ENCODE results near the gene BTG2.
A peak's percentile ranks its signal among the peaks of the same experiment; 100 is the strongest.

BTG2 gene

GRCh38 chr1:203302456-203302855 is 2.9 kb upstream of the BTG2 start:
- TF ChIP-seq POLR2A (IDR thresholded peaks at IDR 0.05; ENCODE audit: low read depth, low read length), result no peak
- no peak for TF ChIP-seq TAF1 (IDR thresholded peaks at IDR 0.05; ENCODE audit: low read depth, low read length)
- no peak for TF ChIP-seq POLR2AphosphoS5 (IDR thresholded peaks at IDR 0.05; ENCODE audit: low read depth, low read length)
- TF ChIP-seq POU2F2 (IDR thresholded peaks at IDR 0.05; ENCODE audit: low read depth, low read length), result no peak
- no peak for TF ChIP-seq SPI1 (IDR thresholded peaks at IDR 0.05; ENCODE audit: low read depth, low read length)
- TF ChIP-seq PAX5 (IDR thresholded peaks at IDR 0.05; ENCODE audit: insufficient read depth, low read length, severe bottlenecking), result no peak
- no peak for DNase-seq (ENCODE audit: insufficient read length, low spot score)
- FAIRE-seq, result no peak

- TF ChIP-seq SPI1 (IDR thresholded peaks at IDR 0.05; ENCODE audit: low read depth, low read length) (no peak), TAF1 (IDR thresholded peaks at IDR 0.05; ENCODE audit: low read depth, low read length) (no peak), PAX5 (IDR thresholded peaks at IDR 0.05; ENCODE audit: insufficient read depth, low read length, severe bottlenecking) (no peak), POU2F2 (IDR thresholded peaks at IDR 0.05; ENCODE audit: low read depth, low read length) (no peak), POLR2A (IDR thresholded peaks at IDR 0.05; ENCODE audit: low read depth, low read length) (no peak), POLR2AphosphoS5 (IDR thresholded peaks at IDR 0.05; ENCODE audit: low read depth, low read length) (no peak)
- no peak for FAIRE-seq
Observed at GRCh38 chr1:203302894-203303293, 2.4 kb upstream of the BTG2 start.

GRCh38 chr1:203304391-203304918 is 864 bp upstream of the BTG2 start:
- no peak for TF ChIP-seq POLR2AphosphoS5 (IDR thresholded peaks at IDR 0.05; ENCODE audit: low read depth, low read length)
- TF ChIP-seq SPI1 (IDR thresholded peaks at IDR 0.05; ENCODE audit: low read depth, low read length), result no peak
- TF ChIP-seq POLR2A (IDR thresholded peaks at IDR 0.05; ENCODE audit: low read depth, low read length), result no peak
- TF ChIP-seq PAX5 (IDR thresholded peaks at IDR 0.05; ENCODE audit: insufficient read depth, low read length, severe bottlenecking), result no peak
- no peak for TF ChIP-seq TAF1 (IDR thresholded peaks at IDR 0.05; ENCODE audit: low read depth, low read length)
- TF ChIP-seq POU2F2 (IDR thresholded peaks at IDR 0.05; ENCODE audit: low read depth, low read length), result no peak
- no peak for DNase-seq (ENCODE audit: insufficient read length, low spot score)
- FAIRE-seq, result no peak

More at GRCh38 chr1:203302894-203303293, 2.4 kb upstream of the BTG2 start:
- DNase-seq (ENCODE audit: insufficient read length, low spot score), result no peak

- no peak for DNase-seq (ENCODE audit: insufficient read length, low spot score)
- no peak for TF ChIP-seq POLR2A (IDR thresholded peaks at IDR 0.05; ENCODE audit: low read depth, low read length)
- TF ChIP-seq TAF1 (IDR thresholded peaks at IDR 0.05; ENCODE audit: low read depth, low read length), result no peak
- TF ChIP-seq POU2F2 (IDR thresholded peaks at IDR 0.05; ENCODE audit: low read depth, low read length), result no peak
- TF ChIP-seq SPI1 (IDR thresholded peaks at IDR 0.05; ENCODE audit: low read depth, low read length), result no peak
- TF ChIP-seq POLR2AphosphoS5 (IDR thresholded peaks at IDR 0.05; ENCODE audit: low read depth, low read length), result no peak
- TF ChIP-seq PAX5 (IDR thresholded peaks at IDR 0.05; ENCODE audit: insufficient read depth, low read length, severe bottlenecking), result no peak
- no peak for FAIRE-seq
Observed at GRCh38 chr1:203305809-203306088, 430 bp downstream of the BTG2 start.

GRCh38 chr1:203306089-203306964 is 1.0 kb downstream of the BTG2 start:
- peak; percentile 59 for FAIRE-seq
- TF ChIP-seq PAX5 (IDR thresholded peaks at IDR 0.05; ENCODE audit: insufficient read depth, low read length, severe bottlenecking) (no peak), POLR2A (IDR thresholded peaks at IDR 0.05; ENCODE audit: low read depth, low read length) (no peak; the same call in 1 of the 2 replicates), TAF1 (IDR thresholded peaks at IDR 0.05; ENCODE audit: low read depth, low read length) (no peak), POU2F2 (IDR thresholded peaks at IDR 0.05; ENCODE audit: low read depth, low read length) (no peak), SPI1 (IDR thresholded peaks at IDR 0.05; ENCODE audit: low read depth, low read length) (no peak), POLR2AphosphoS5 (IDR thresholded peaks at IDR 0.05; ENCODE audit: low read depth, low read length) (no peak; the same call in 1 of the 2 replicates)
- DNase-seq (ENCODE audit: insufficient read length, low spot score), result no peak

- FAIRE-seq (no peak), DNase-seq (ENCODE audit: insufficient read length, low spot score) (no peak)
- no peak for TF ChIP-seq TAF1 (IDR thresholded peaks at IDR 0.05; ENCODE audit: low read depth, low read length)
- 0 out of 2 replicates have a peak, but pooled peaks have one; percentile 34 for TF ChIP-seq POU2F2 (IDR thresholded peaks at IDR 0.05; ENCODE audit: low read depth, low read length)
- peak; percentile 68 for TF ChIP-seq PAX5 (IDR thresholded peaks at IDR 0.05; ENCODE audit: insufficient read depth, low read length, severe bottlenecking)
- no peak; the same call in 1 of the 2 replicates for TF ChIP-seq POLR2A (IDR thresholded peaks at IDR 0.05; ENCODE audit: low read depth, low read length)
- TF ChIP-seq SPI1 (IDR thresholded peaks at IDR 0.05; ENCODE audit: low read depth, low read length), result no peak
Observed at GRCh38 chr1:203306965-203307541, 1.7 kb downstream of the BTG2 start.

GRCh38 chr1:203307641-203308126 is 2.4 kb downstream of the BTG2 start:
- TF ChIP-seq POLR2A (IDR thresholded peaks at IDR 0.05; ENCODE audit: low read depth, low read length) (no peak; the same call in 1 of the 2 replicates), TAF1 (IDR thresholded peaks at IDR 0.05; ENCODE audit: low read depth, low read length) (no peak), POU2F2 (IDR thresholded peaks at IDR 0.05; ENCODE audit: low read depth, low read length) (no peak), PAX5 (IDR thresholded peaks at IDR 0.05; ENCODE audit: insufficient read depth, low read length, severe bottlenecking) (no peak), POLR2AphosphoS5 (IDR thresholded peaks at IDR 0.05; ENCODE audit: low read depth, low read length) (no peak; the same call in 1 of the 2 replicates), SPI1 (IDR thresholded peaks at IDR 0.05; ENCODE audit: low read depth, low read length) (no peak)
- FAIRE-seq (no peak), DNase-seq (ENCODE audit: insufficient read length, low spot score) (no peak)

- no peak for TF ChIP-seq SPI1 (IDR thresholded peaks at IDR 0.05; ENCODE audit: low read depth, low read length)
- TF ChIP-seq POLR2A (IDR thresholded peaks at IDR 0.05; ENCODE audit: low read depth, low read length), result no peak
- no peak for TF ChIP-seq TAF1 (IDR thresholded peaks at IDR 0.05; ENCODE audit: low read depth, low read length)
- no peak for TF ChIP-seq POLR2AphosphoS5 (IDR thresholded peaks at IDR 0.05; ENCODE audit: low read depth, low read length)
- TF ChIP-seq PAX5 (IDR thresholded peaks at IDR 0.05; ENCODE audit: insufficient read depth, low read length, severe bottlenecking), result no peak
- TF ChIP-seq POU2F2 (IDR thresholded peaks at IDR 0.05; ENCODE audit: low read depth, low read length), result no peak
- FAIRE-seq, result no peak
- DNase-seq (ENCODE audit: insufficient read length, low spot score), result no peak
Observed at GRCh38 chr1:203308328-203308922, 3.1 kb downstream of the BTG2 start.

All from GM12891 (cell line).